Mesodermal cell (in vitro differentiated cells): ENCODE data around the gene RDH16.
"Not testable (repeated sequence)": the region's sequence is repeated elsewhere in the genome, so short reads cannot be mapped to it uniquely, and the experiment has no call there.

Source experiments
- H3K27ac ChIP-seq: 2 replicates; pipeline ENCODE4 v1.7.0; 2013; ENCODE audit warnings: mild to moderate bottlenecking, low read depth, low read length, moderate library complexity; ENCODE audit not compliant: severe bottlenecking
- H3K36me3 ChIP-seq: 2 replicates; pipeline ENCODE4 v1.7.1; 2013; ENCODE audit warnings: mild to moderate bottlenecking, low read length, moderate library complexity; ENCODE audit not compliant: control insufficient read depth, insufficient read depth
- H3K4me1 ChIP-seq: one replicate; pipeline ENCODE4 v1.7.1; 2013; ENCODE audit warnings: mild to moderate bottlenecking, low read length; ENCODE audit not compliant: insufficient read depth, control insufficient read depth, poor library complexity, severe bottlenecking
- H3K4me3 ChIP-seq: 2 replicates; pipeline ENCODE4 v1.7.0; 2013; ENCODE audit warnings: low read length, control low read depth, mild to moderate bottlenecking; ENCODE audit not compliant: insufficient read depth, poor library complexity, severe bottlenecking; ENCODE audit errors: extremely low read depth
- H3K9me3 ChIP-seq: 2 replicates; pipeline ENCODE4 v1.7.1; 2013; ENCODE audit warnings: mild to moderate bottlenecking, low read length, moderate library complexity; ENCODE audit not compliant: control insufficient read depth
- WGBS, 2 experiments: methylation state at CpG; one replicate each; pipeline ENCODE4 v1.1.5; 2013; ENCODE audit warnings: missing lambda C conversion rate in 2 of 2; ENCODE audit not compliant: insufficient coverage in 2 of 2; 5-methylcytosine and 5-hydroxymethylcytosine counted together

Gene RDH16

GRCh38 chr12:56968910-56969309, 11.5 kb upstream of the RDH16 start:
- 92 to 100% methylated on average over 2 to 3 of the region's 6 CpGs for whole genome bisulfite sequencing, 2 experiments

GRCh38 chr12:56965997-56966642, 8.7 kb upstream of the RDH16 start:
- 83 to 88% methylated on average over 8 to 11 of the region's 15 CpGs for WGBS, 2 experiments
- H3K36me3 ChIP-seq, H3K4me3 ChIP-seq, H3K9me3 ChIP-seq, H3K27ac ChIP-seq, H3K4me1 ChIP-seq: not testable (repeated sequence)

More at GRCh38 chr12:56968910-56969309, 11.5 kb upstream of the RDH16 start:
- H3K27ac ChIP-seq, H3K9me3 ChIP-seq, H3K4me1 ChIP-seq, H3K36me3 ChIP-seq, H3K4me3 ChIP-seq: not testable (repeated sequence)

GRCh38 chr12:56965124-56965523, 7.7 kb upstream of the RDH16 start:
- H3K27ac ChIP-seq, H3K36me3 ChIP-seq, H3K9me3 ChIP-seq, H3K4me3 ChIP-seq, H3K4me1 ChIP-seq: not testable (repeated sequence)
- WGBS, 2 experiments = no CpG with 5 or more reads among the region's 4 CpGs

- 100% methylated on average over 1 of the region's 27 CpGs; no CpG with 5 or more reads in 1 of the 2 experiments for WGBS, 2 experiments
These were observed 6.1 kb upstream of the RDH16 start for GRCh38 chr12:56963557-56963956.

GRCh38 chr12:56962247-56962646, 4.8 kb upstream of the RDH16 start:
- 76 to 100% methylated on average over 2 to 3 of the region's 4 CpGs for WGBS, 2 experiments
- H3K36me3 ChIP-seq, H3K4me1 ChIP-seq, H3K27ac ChIP-seq, H3K4me3 ChIP-seq: not testable (repeated sequence)
- H3K9me3 ChIP-seq = peaks cover 10% of the 10 kb centered on the region

More at GRCh38 chr12:56963557-56963956, 6.1 kb upstream of the RDH16 start:
- H3K36me3 ChIP-seq, H3K4me1 ChIP-seq, H3K4me3 ChIP-seq, H3K27ac ChIP-seq, H3K9me3 ChIP-seq: not testable (repeated sequence)

- WGBS, 2 experiments = 82 to 100% methylated on average over 1 of the region's 2 CpGs
- Histone ChIP-seq H3K4me3 (no peak overlapping the region), H3K4me1 (no peaks in the 10 kb centered on the region), H3K27ac (no peak overlapping the region), H3K9me3 (peaks cover 10% of the 10 kb centered on the region), H3K36me3 (no peaks in the 10 kb centered on the region)
These were observed 1.0 kb upstream of the RDH16 start for GRCh38 chr12:56958422-56958821.

- WGBS, 2 experiments = 83 to 100% methylated on average over 1 of the region's 2 CpGs
These were observed 1.7 kb downstream of the RDH16 start for GRCh38 chr12:56955631-56956256.

GRCh38 chr12:56954958-56955355, 2.5 kb downstream of the RDH16 start:
- 87 to 95% methylated on average over 5 of the region's 6 CpGs for WGBS, 2 experiments
- Histone ChIP-seq H3K4me3 (no peak overlapping the region), H3K36me3 (no peaks in the 10 kb centered on the region), H3K27ac (no peak overlapping the region), H3K9me3 (peaks cover 10% of the 10 kb centered on the region), H3K4me1 (no peaks in the 10 kb centered on the region)

More at GRCh38 chr12:56955631-56956256, 1.7 kb downstream of the RDH16 start:
- Histone ChIP-seq H3K4me1 (no peaks in the 10 kb centered on the region), H3K4me3 (no peak overlapping the region), H3K9me3 (peaks cover 10% of the 10 kb centered on the region), H3K27ac (no peak overlapping the region), H3K36me3 (no peaks in the 10 kb centered on the region)

- H3K4me3 ChIP-seq = no peak overlapping the region
- peaks cover 10% of the 10 kb centered on the region for H3K9me3 ChIP-seq
- H3K27ac ChIP-seq = no peak overlapping the region
- no peaks in the 10 kb centered on the region for H3K36me3 ChIP-seq
- 90 to 91% methylated on average over 5 to 6 of the region's 6 CpGs for WGBS, 2 experiments
- H3K4me1 ChIP-seq = no peaks in the 10 kb centered on the region
These were observed 3.1 kb downstream of the RDH16 start for GRCh38 chr12:56954057-56954957.

- peaks cover 5% of the 10 kb centered on the region for H3K9me3 ChIP-seq
- H3K27ac ChIP-seq = no peak overlapping the region
- no peaks in the 10 kb centered on the region for H3K4me1 ChIP-seq
- H3K4me3 ChIP-seq = no peak overlapping the region
- no peaks in the 10 kb centered on the region for H3K36me3 ChIP-seq
- 17 to 33% methylated on average over 1 of the region's 1 CpG for WGBS, 2 experiments
These were observed 4.1 kb downstream of the RDH16 start for GRCh38 chr12:56953314-56953713.
